BLaER1 (cell line): Measurements from ENCODE around the gene POLE.
A peak's percentile ranks its signal among the peaks of the same experiment; 100 is the strongest.

Experiments used
- H3K27ac ChIP-seq: shearing (Covaris generic); formaldehyde crosslinking; 2 replicates; pipeline ENCODE4 v1.8.1; 2022
- H3K27me3 ChIP-seq: shearing (Covaris generic); formaldehyde crosslinking; 2 replicates; pipeline ENCODE4 v1.8.1; 2022
- H3K36me3 ChIP-seq: shearing (Covaris generic); formaldehyde crosslinking; 2 replicates; pipeline ENCODE4 v1.8.1; 2022
- H3K4me1 ChIP-seq: shearing (Covaris generic); formaldehyde crosslinking; 2 replicates; pipeline ENCODE4 v1.8.1; 2022
- H3K4me2 ChIP-seq: shearing (Covaris generic); formaldehyde crosslinking; 2 replicates; pipeline ENCODE4 v1.8.1; 2022
- H3K4me3 ChIP-seq: shearing (Covaris generic); formaldehyde crosslinking; 2 replicates; pipeline ENCODE4 v1.8.1; 2022
- H3K9ac ChIP-seq: shearing (Covaris generic); formaldehyde crosslinking; 2 replicates; pipeline ENCODE4 v1.8.1; 2022
- H3K9me3 ChIP-seq: shearing (Covaris generic); formaldehyde crosslinking; 2 replicates; pipeline ENCODE4 v1.8.1; 2022
- H4K20me1 ChIP-seq: shearing (Covaris generic); formaldehyde crosslinking; 2 replicates; pipeline ENCODE4 v1.8.1; 2022
- Cebpa-rat ChIP-seq: shearing (Covaris generic); IDR thresholded peaks from 2 replicates; pipeline ENCODE4 v1.8.1; 2022

Gene POLE

DNA sequence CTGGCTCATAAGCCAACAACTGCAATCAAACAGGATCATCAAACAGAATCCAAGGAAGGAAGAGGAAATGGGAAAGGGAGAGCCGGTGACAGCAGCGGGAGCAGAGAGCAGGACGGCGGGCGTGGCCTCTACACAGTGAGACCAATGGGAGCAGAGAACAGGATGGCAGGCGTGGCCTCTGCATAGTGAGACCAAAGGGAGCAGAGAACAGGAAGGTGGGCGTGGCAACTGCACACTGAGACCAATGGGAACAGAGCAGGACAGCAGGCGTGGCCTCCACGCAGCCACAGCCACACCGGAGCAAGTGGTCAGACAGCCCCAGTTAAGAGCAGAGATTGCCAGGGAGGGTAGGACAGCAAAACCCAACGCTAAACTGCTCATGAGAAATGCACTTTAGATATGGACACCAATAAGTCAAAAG lies 93.2 kb downstream of the POLE start:
- Histone ChIP-seq H3K36me3 (no peaks in the 10 kb centered on the region), H3K4me2 (peak overlapping the region; percentile 25), H3K27ac (no peak overlapping the region), H3K4me1 (peaks cover 14% of the 10 kb centered on the region), H3K9me3 (no peaks in the 10 kb centered on the region), H4K20me1 (no peaks in the 10 kb centered on the region), H3K9ac (no peak overlapping the region), H3K27me3 (no peaks in the 10 kb centered on the region), H3K4me3 (no peak overlapping the region)
- no peak for TF ChIP-seq Cebpa-rat

DNA sequence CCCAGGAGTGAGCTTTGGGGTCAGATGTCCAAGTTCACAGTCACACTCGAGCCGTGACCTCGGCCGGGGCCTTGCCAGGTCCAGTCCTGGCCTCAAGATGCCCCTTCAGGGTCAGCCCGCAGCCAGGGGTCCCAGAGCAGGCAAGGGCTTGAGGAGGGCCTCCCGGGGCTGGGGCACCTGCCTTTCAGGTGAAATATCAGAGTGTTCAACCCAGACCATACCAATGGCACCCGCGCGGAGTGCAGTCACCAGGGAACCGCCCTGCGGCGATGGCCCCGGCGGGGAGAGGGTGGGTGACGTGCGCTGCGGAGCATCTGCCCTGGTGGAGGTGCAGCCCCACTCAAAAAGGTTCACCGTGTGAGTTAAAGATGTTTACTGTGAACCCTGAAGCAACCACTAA lies 93.6 kb downstream of the POLE start:
- H3K9ac ChIP-seq = no peak overlapping the region
- peak overlapping the region; percentile 25 for H3K4me2 ChIP-seq
- no peak overlapping the region for H3K27ac ChIP-seq
- peaks cover 14% of the 10 kb centered on the region for H3K4me1 ChIP-seq
- H3K36me3 ChIP-seq = no peaks in the 10 kb centered on the region
- H3K4me3 ChIP-seq = no peak overlapping the region
- no peak for TF ChIP-seq Cebpa-rat
- H4K20me1 ChIP-seq = no peaks in the 10 kb centered on the region
- no peaks in the 10 kb centered on the region for H3K27me3 ChIP-seq
- H3K9me3 ChIP-seq = no peaks in the 10 kb centered on the region

DNA sequence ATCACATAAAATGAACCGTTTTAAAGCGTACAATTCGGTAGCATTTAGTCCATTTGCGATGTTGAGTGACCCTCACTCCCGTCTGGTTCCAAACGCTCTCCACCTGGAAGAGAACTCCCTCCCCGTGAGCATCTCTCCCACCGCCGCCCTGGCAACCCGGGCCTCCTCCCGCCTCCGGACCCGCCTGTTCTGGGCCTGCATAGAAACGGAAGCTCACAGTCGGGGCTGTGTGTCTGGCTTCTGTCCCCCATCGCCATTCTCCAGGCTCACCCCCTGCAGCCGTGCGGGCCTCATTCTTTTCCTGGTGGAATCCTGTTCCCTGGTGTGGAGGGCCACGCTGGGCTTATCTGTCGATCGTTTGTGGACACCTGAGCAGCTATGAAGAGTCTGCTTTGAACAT lies 94.1 kb downstream of the POLE start:
- no peak overlapping the region for H3K4me2 ChIP-seq
- no peak overlapping the region for H3K9ac ChIP-seq
- H3K9me3 ChIP-seq = no peaks in the 10 kb centered on the region
- TF ChIP-seq Cebpa-rat = no peak
- peaks cover 14% of the 10 kb centered on the region for H3K4me1 ChIP-seq
- no peak overlapping the region for H3K27ac ChIP-seq
- H4K20me1 ChIP-seq = no peaks in the 10 kb centered on the region
- no peaks in the 10 kb centered on the region for H3K36me3 ChIP-seq
- no peaks in the 10 kb centered on the region for H3K27me3 ChIP-seq
- H3K4me3 ChIP-seq = no peak overlapping the region

DNA sequence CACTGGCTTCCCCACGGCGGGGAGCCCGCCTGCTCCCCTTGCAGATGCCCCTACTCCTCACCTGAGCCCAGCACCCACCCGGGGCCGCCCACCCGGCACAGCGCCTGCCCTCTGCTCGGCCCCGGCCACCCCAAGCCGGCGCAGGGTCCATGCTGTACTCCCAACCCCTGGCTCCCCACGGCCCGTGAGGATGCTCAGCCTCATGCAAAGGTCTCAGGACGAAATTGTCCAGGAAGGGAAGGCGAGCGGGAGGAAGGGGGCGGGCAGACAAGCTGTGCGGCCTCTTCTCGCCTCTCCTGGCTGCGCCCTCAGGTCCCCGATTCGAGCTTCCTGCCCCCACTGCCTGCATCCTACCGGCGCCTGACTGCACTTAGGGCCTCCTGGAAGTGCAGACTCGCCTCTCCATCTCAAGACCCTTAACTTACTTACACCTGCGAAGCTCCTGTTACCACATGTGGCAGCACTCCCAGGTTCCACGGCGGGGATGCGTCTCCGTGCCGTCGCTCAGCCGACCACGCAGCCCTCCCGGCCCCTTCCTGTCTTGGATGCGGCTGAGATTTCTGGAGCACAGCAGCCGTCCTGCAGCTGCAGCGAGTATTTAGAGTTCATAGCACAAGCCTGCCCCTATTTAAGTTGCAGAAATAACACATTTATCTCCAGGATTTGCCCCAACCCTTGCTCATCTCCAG lies 94.7 kb downstream of the POLE start:
- H3K9me3 ChIP-seq = no peaks in the 10 kb centered on the region
- H3K36me3 ChIP-seq = no peaks in the 10 kb centered on the region
- no peak overlapping the region for H3K4me3 ChIP-seq
- H4K20me1 ChIP-seq = no peaks in the 10 kb centered on the region
- peaks cover 11% of the 10 kb centered on the region for H3K4me1 ChIP-seq
- no peak overlapping the region for H3K4me2 ChIP-seq
- TF ChIP-seq Cebpa-rat = no peak
- no peak overlapping the region for H3K9ac ChIP-seq
- no peaks in the 10 kb centered on the region for H3K27me3 ChIP-seq
- H3K27ac ChIP-seq = no peak overlapping the region

DNA sequence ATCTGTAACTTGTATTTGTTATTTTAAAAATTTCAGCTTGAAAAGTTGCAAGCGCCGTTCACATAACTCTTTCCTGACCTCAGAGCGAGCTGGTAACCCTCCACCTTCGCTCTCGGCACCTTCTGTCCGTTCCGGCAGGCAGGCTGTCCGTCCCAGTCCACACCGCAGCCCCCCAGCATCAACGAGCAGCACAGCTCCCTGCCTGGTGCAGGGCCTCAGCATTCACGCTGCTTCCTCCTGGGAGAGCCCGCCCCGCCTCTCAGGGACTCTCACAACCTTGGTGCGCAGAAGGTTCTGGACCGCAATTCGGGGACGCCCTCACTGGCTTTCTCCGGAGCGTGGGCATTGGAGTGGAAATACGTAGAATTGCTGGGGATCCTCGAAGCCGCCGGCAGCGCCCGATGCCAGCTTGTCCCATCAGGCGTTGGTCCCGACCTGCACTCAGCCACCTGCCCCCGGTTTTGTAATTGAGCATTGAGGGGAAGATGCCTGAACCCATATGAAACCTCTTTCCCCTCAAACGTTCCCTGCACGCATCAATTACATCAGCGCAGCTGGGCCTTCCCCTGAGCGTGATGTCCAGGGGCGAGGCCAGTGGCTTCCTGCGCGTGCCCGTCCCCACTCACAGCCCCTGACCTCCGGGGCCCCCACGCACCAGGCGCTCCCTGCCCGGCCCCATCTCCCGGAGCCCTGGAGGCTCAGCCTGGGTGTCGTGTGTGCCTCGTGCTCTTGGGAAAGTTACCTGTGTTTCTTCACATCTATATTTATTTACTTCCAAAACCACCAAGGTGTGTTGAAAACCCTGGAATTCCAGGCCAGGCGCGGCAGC lies 95.8 kb downstream of the POLE start:
- H3K4me2 ChIP-seq = no peak overlapping the region
- H3K4me1 ChIP-seq = peaks cover 6% of the 10 kb centered on the region
- no peak for TF ChIP-seq Cebpa-rat
- H3K27me3 ChIP-seq = no peaks in the 10 kb centered on the region
- H3K27ac ChIP-seq = no peak overlapping the region
- H3K36me3 ChIP-seq = no peaks in the 10 kb centered on the region
- no peak overlapping the region for H3K9ac ChIP-seq
- no peak overlapping the region for H3K4me3 ChIP-seq
- no peaks in the 10 kb centered on the region for H4K20me1 ChIP-seq
- no peaks in the 10 kb centered on the region for H3K9me3 ChIP-seq

DNA sequence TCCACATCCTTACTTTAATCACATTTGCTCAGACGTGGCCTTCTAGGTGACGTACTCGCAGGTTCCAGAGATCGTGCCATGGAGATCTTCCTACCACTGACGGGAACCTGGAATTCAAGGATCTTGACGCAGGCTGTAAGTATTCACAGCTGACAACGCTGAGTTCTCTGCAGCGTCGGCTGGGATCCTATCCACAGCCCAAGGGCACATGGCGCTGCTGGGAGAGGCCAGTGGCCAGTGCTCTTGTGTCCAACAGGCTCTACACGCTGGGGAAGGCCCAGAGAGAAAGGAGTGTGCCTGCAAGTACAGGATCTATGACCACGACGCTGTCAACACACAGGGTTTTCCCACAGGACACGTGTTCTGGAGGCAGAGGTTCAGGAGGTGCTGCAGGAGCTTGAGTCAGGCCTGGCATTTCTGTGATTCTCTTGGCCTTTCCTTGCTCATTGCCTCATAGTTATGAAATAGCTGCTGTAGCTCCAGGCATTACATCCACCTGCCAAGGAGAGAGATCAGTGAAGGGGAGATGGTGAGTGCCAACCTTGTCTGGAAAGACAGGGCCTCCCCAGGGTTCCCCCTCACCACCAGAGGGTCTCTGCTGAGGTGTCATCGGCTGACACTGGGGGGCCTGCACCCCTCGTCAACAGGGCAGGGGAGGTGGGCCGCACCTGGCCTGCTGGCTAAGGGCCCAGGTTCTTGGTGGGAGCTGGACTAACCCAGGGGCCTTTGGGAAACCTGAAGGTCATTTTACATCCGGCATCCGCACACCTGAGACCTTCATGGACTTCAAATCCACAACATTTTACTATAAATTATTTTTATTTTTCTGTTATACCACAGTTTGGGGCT lies 98.1 kb downstream of the POLE start:
- Histone ChIP-seq H3K9me3 (no peaks in the 10 kb centered on the region), H3K27me3 (no peaks in the 10 kb centered on the region), H3K4me3 (no peak overlapping the region), H3K4me1 (peaks cover 3% of the 10 kb centered on the region), H3K9ac (no peak overlapping the region), H3K27ac (no peak overlapping the region), H3K36me3 (peaks cover 10% of the 10 kb centered on the region), H3K4me2 (no peak overlapping the region), H4K20me1 (peaks cover 21% of the 10 kb centered on the region)
- TF ChIP-seq Cebpa-rat = no peak

DNA sequence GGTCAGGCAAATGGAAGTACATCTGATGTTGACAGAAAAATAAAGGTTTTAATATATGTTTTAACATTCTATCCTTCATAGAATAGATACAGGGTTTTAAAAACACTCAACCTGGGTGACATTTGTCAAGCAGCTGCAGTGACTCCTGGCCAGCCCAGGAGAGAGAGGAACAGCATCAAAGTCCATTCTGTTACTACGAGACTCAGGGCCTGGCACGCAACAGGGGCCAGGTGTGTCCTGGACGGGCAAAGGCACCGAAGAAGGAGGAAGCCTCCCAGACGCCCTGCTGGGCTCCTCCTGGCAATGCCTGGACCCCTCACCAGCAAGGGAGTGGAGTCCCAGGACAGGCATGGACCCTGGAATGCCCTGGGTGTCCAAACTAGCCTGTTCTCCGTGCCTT lies 98.8 kb downstream of the POLE start:
- H3K9me3 ChIP-seq = no peaks in the 10 kb centered on the region
- H4K20me1 ChIP-seq = peaks cover 27% of the 10 kb centered on the region
- H3K4me2 ChIP-seq = no peak overlapping the region
- H3K9ac ChIP-seq = no peak overlapping the region
- H3K27me3 ChIP-seq = no peaks in the 10 kb centered on the region
- H3K4me1 ChIP-seq = no peaks in the 10 kb centered on the region
- H3K4me3 ChIP-seq = no peak overlapping the region
- H3K36me3 ChIP-seq = peaks cover 17% of the 10 kb centered on the region
- H3K27ac ChIP-seq = no peak overlapping the region
- TF ChIP-seq Cebpa-rat = no peak

DNA sequence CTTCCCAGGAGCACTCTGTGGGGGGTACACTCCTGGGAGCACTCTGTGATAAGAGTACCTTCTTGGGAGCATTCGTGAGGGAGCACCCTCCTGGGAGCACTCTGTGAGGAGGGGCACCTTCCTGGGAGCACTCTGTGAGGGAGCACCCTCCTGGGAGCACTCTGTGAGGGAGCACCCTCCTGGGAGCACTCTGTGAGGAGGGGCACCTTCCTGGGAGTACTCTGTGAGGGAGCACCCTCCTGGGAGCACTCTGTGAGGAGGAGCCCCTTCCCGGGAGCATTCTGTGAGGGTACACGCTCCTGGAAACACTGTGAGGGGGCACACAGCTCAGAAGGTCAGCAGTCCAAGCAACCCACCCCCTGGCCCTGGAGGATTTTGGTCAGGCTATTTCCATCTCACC lies 99.4 kb downstream of the POLE start:
- Histone ChIP-seq H3K9me3 (no peaks in the 10 kb centered on the region), H4K20me1 (peaks cover 32% of the 10 kb centered on the region), H3K27me3 (no peaks in the 10 kb centered on the region), H3K4me3 (no peak overlapping the region), H3K4me2 (no peak overlapping the region), H3K9ac (no peak overlapping the region), H3K4me1 (no peaks in the 10 kb centered on the region), H3K36me3 (peaks cover 22% of the 10 kb centered on the region), H3K27ac (no peak overlapping the region)
- TF ChIP-seq Cebpa-rat = no peak

DNA sequence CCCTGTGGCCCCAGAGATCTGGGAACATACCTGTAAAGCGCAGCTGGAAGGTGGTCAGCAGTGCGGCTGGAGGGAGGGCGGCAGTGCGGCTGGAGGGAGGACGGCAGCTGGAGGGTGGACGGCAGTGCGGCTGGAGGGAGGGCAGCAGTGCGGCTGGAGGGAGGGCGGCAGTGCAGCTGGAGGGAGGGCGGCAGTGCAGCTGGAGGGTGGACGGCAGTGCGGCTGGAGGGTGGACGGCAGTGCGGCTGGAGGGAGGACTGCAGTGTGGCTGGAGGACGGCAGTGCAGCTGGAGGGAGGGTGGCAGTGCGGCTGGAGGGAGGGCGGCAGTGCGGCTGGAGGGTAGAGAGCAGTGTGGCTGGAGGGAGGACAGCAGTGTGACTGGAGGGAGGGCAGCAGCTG lies 100.2 kb downstream of the POLE start:
- Histone ChIP-seq H4K20me1 (peaks cover 39% of the 10 kb centered on the region), H3K4me1 (no peaks in the 10 kb centered on the region), H3K9ac (no peak overlapping the region), H3K27me3 (no peaks in the 10 kb centered on the region), H3K36me3 (peaks cover 30% of the 10 kb centered on the region), H3K27ac (no peak overlapping the region), H3K9me3 (no peaks in the 10 kb centered on the region), H3K4me2 (no peak overlapping the region), H3K4me3 (no peak overlapping the region)
- no peak for TF ChIP-seq Cebpa-rat

DNA sequence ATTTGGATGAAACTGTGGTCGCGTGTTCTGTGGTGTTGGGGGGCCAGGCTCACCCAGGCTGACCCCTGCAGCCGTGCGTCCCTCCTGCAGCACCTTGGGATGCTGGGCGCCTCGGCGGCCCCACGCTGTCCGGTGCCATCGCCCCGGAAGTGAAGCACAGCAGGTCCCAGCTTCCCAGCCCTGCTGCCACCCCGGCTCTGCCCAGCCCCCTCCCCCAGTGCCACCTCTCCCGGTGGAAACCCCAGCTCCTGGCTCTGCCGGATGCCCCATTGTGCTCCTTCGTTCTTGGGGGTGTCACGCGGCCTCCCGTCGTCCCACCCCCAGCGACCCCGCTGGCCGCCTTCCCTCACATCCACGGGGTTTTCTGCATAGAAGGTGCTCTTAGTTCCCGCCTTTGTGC lies 102.0 kb downstream of the POLE start:
- Histone ChIP-seq H3K4me1 (no peaks in the 10 kb centered on the region), H3K9me3 (no peaks in the 10 kb centered on the region), H3K9ac (no peak overlapping the region), H3K4me2 (no peak overlapping the region), H3K4me3 (no peak overlapping the region), H4K20me1 (peaks cover 57% of the 10 kb centered on the region), H3K36me3 (peaks cover 48% of the 10 kb centered on the region), H3K27ac (no peak overlapping the region), H3K27me3 (no peaks in the 10 kb centered on the region)
- no peak for TF ChIP-seq Cebpa-rat
